ENCODE measurements around the gene PPP2R5C.

The PPP2R5C gene

DNA sequence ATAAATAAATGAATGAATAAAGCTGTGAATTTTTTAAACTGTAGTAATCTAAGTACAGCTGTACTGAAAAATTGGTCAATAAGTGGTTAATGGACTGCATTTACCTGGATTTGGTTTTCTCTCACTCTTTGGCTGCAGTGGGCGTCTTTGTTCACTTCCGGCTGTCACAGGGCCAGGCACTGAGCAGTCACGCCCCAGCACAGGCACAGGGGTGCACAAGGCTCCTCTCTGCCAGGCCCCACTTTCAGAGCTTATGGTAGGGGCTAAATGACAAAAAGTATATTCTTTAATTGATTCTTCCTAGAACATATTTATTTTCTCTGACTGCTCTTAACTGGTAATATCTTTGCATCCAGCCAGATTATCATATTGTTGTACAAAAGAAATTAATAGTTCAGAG lies 132.2 kb downstream of the PPP2R5C start:
- no peak for DNase-seq

GRCh38 chr14:101894365-101895081 lies 133.0 kb downstream of the PPP2R5C start:
- no peak for DNase-seq

DNA sequence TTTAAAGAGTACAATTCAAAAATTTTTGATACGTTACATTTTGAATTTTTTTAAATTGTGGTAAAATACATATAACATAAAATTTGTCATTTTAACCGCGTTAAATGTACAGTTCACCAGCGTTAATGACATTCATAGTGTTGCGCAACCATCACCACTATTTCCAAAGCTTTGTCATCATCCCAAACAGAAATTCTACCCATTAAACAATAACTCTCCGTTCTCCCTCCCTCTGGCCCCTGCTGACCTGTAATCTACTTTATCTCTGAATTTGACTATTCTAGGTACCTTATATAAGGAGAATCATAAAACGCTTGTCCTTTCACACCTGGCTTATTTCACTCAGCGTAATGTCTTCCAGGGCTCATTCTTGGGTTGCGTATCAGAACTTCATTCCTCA lies 133.7 kb downstream of the PPP2R5C start:
- DNase-seq, result no peak

DNA sequence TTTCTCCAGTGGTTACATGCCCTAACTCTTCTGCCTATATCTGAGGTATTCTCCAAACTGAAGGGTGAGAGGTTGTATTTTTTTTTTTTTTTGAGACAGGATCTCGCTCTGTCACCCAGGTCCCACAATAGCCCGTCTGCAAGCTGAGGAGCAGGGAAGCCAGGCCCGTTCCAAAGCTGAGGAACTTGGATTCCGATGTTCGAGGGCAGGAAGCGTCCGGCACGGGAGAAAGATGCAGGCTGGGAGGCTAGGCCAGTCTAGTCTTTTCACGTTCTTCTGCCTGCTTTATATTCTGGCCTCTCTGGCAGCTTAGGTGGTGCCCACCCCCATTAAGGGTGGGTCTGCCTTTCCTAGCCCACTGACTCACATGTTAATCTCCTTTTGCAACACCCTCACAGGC lies 135.8 kb downstream of the PPP2R5C start:
- no peak for DNase-seq

GRCh38 chr14:101898416-101898815 lies 136.9 kb downstream of the PPP2R5C start:
- no peak for DNase-seq

GRCh38 chr14:101899263-101899662 lies 137.8 kb downstream of the PPP2R5C start:
- no peak for DNase-seq

GRCh38 chr14:101900253-101900652 lies 138.7 kb downstream of the PPP2R5C start:
- DNase-seq, result no peak

- DNase-seq, result peak in 1 of 2 experiments; percentile 14
Measured at GRCh38 chr14:101903111-101903561, 141.6 kb downstream of the PPP2R5C start.

- DNase-seq, result no peak
Measured at GRCh38 chr14:101905614-101906013, 144.1 kb downstream of the PPP2R5C start.

DNA sequence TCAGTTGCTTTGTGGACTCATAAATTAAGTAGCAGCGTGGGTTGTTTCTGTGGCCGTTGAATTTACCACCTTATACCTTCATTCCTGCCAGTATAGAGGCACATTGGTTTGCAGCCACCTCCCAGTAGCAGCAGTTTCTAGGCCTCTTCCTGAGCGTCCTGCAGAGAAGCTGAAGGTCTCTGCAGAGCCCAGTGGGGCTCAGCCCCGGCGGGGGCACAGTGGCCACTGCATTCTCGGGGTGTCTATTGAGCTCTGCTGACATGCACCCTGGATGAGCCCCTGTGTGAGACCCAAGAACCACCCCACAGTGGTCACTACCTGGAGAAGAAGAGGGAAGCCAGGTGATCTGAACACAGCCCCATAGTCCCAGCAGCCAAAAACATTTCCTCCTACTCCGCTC lies 145.1 kb downstream of the PPP2R5C start:
- DNase-seq, result no peak

DNA sequence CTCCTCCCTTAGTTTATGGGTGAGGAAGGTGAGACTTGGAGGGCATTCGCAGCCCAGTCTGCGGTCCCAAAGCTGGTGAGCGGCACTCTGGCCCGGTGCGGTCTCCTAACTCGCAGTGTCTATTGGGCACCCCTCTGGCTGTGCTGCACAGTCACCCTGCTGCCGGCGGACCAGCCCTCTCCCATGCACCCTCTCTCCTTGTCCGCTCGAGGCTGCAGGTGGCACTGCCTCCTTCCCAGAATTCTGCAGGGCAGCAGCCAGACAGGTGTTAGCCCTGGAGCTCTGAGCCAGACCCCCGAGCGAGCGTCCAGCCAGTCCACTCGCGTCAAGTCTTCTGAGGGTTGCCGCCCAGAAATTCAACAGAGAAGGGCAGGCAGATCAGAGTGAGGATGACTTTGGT lies 146.1 kb downstream of the PPP2R5C start:
- no peak for DNase-seq

- DNase-seq, result no peak
Measured at GRCh38 chr14:101908795-101909194, 147.3 kb downstream of the PPP2R5C start.

GRCh38 chr14:101909371-101910096 lies 148.0 kb downstream of the PPP2R5C start:
- no peak for DNase-seq

DNA sequence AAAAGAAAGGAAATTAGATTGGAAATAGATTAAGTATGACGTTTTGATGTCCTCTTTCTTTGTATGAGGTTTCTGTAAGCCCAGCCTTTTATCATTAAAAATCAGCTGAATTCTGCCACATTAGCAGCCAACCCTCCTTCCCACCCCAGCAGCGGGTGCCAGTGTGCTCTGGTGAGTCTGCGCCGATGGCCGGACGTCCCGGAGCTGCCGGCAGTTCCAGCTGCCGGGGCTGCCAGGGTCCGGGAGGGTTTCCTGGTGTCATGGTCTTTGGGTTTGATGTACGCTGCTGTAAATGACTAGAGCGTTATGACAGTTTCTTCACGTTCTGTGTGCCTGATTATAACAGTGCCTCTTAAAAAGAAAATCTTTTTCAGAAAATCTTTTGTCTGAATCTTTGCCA lies 151.3 kb downstream of the PPP2R5C start:
- DNase-seq, result no peak

DNA sequence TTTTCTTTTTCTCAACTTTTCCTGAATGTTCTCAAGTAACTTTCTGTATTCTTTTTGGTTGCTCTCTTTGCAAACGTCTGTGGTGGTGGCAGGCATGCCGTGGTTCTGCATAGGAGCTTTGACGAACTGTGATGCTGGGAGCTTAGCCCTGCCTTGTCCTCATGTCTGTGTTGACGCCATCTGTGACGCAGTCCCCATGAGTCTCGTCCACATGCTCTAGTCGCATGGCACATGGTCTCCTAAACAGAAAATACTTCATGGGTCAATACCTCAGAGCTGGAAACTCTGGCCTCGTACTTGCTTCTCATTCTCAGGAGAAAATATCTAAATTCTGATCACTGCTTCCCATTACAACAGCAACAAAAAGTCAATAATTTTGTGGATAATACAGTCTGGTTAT lies 152.6 kb downstream of the PPP2R5C start:
- no peak for DNase-seq

- no peak for DNase-seq
Measured at GRCh38 chr14:101915871-101916815, 154.6 kb downstream of the PPP2R5C start.

- DNase-seq, result no peak
Measured at GRCh38 chr14:101916816-101917412, 155.4 kb downstream of the PPP2R5C start.

DNA sequence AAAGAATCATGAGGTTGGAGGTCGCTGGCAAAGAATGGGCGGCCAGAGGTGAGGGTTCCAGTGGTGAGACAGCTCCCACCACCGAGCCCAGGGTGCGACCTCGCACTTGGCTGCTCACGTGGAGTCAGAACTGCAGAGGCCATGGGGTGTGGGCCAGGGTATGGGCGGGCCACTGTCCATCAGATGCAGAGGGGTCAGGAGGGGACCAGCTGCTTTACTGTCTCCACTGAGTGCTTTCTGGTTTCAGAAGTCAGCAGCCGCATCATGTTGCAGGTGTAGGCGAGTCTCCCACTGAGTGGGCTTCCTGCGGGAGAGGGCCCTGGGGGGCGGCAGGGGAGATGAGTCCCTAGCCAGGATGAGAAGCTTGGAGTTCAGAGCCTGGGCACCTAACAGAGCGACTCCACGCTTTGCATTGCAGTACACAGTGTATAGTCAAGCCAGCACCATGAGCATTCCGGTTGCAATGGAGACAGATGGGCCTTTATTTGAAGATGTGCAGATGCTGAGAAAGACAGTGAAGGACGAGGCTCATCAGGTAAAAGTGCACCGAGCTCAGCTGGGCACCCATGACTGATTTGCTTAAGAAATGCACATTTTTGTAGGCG lies 156.0 kb downstream of the PPP2R5C start:
- peak; percentile 32 to 54 for DNase-seq

DNA sequence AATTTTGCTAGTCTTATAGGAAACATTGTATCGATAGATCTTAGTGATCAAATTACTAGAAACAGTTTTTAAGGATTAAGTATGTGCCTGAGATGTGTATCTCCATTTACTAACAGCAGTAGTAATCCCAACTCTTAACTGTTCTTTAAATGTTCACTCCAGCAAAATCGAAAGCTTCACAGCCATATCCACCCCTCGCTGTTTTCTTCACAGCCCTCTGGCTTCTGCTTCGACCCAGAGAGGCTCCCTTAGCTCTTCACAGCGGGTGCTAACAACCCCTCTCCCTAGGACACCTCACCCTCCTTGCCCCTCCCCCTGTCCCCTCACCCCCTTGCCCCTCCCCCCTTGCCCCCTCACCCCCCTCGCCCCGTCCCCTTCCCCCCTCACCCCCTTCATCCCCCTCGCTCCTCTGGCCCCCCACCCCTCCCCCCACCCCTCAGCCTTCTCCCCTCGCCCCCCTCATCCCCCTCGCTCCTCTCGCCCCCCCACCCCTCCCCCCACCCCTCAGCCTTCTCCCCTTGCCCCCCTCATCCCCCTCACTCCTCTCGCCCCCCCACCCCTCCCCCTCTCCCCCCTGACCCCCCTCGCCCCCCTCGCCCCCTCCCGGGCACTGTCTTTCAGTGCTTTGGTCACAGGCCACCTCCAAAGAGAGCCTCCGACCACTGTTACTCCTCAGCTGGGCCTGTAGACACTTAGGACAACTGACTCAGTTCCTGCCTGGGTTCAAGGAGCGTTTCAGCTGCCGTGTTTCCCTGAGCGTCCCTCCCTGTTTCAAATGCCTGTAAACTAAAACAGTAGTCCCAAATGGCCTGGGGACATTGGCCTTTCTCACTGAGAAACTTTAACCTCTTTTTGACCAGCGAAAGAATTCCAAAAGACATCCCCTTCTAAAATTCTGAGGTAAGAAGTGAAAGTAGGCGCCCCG lies 156.8 kb downstream of the PPP2R5C start:
- no peak for DNase-seq

GRCh38 chr14:101920271-101920670 lies 158.8 kb downstream of the PPP2R5C start:
- DNase-seq, result no peak

DNA sequence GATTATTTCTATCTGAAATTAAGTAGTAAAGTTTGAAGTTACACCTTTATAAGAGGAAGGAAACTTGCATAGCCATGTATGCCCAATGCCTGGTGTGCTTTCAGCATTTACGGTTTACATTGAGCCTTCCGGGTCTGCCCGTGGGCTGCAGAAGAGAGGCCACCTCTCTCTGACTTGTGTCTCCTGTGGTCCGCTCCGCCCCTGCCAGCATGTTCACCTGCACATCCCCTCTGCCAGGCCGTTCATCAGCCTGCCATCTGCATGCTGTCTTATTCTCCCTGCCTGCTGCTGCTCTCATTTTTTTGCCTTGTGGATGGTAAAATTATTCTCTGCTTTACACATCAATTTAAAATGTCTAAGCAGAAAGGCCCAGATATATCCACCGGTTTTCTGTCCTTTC lies 161.4 kb downstream of the PPP2R5C start:
- DNase-seq, result no peak
